GM19099 (cell line): ENCODE measurements around the gene PLEKHF1.

Source experiments
- POLR2A ChIP-seq: IDR thresholded peaks from 3 replicates; pipeline ENCODE4 v1.6.1; 2011; ENCODE audit warnings: low read depth; ENCODE audit not compliant: insufficient read length; ENCODE audit errors: extremely low read depth

Gene PLEKHF1

GRCh38 chr19:29695765-29696564 is 30.7 kb downstream of the PLEKHF1 start:
- no peak for TF ChIP-seq POLR2A

- TF ChIP-seq POLR2A = no peak
Observed at GRCh38 chr19:29696565-29696846, 31.2 kb downstream of the PLEKHF1 start.

GRCh38 chr19:29697523-29698261 is 32.4 kb downstream of the PLEKHF1 start:
- TF ChIP-seq POLR2A = no peak

GRCh38 chr19:29699861-29700260 is 34.6 kb downstream of the PLEKHF1 start:
- no peak for TF ChIP-seq POLR2A

- no peak for TF ChIP-seq POLR2A
Observed at GRCh38 chr19:29700498-29700897, 35.2 kb downstream of the PLEKHF1 start.

GRCh38 chr19:29702161-29702962 is 37.1 kb downstream of the PLEKHF1 start:
- no peak for TF ChIP-seq POLR2A

GRCh38 chr19:29702963-29703320 is 37.7 kb downstream of the PLEKHF1 start:
- no peak for TF ChIP-seq POLR2A

- TF ChIP-seq POLR2A = no peak
Observed at GRCh38 chr19:29704562-29705558, 39.6 kb downstream of the PLEKHF1 start.

GRCh38 chr19:29705706-29706105 is 40.4 kb downstream of the PLEKHF1 start:
- TF ChIP-seq POLR2A = no peak

GRCh38 chr19:29706635-29707034 is 41.4 kb downstream of the PLEKHF1 start:
- no peak for TF ChIP-seq POLR2A

- no peak for TF ChIP-seq POLR2A
Observed at GRCh38 chr19:29708554-29709439, 43.5 kb downstream of the PLEKHF1 start.

- TF ChIP-seq POLR2A = no peak
Observed at GRCh38 chr19:29711584-29712132, 46.4 kb downstream of the PLEKHF1 start.

GRCh38 chr19:29712744-29713516 is 47.7 kb downstream of the PLEKHF1 start:
- TF ChIP-seq POLR2A = no peak

- no peak for TF ChIP-seq POLR2A
Observed at GRCh38 chr19:29714371-29714952, 49.2 kb downstream of the PLEKHF1 start.
